ENCODE data around the gene GADD45G.

GRCh38 chr9:89625721-89626687 is 21.2 kb downstream of the GADD45G start:
- TF ChIP-seq POLR2A (IDR thresholded peaks at IDR 0.05; ENCODE audit: low read depth, low read length): no peak
- TF ChIP-seq CTCF (IDR thresholded peaks at IDR 0.05 in 2 of 3, conservative IDR thresholded peaks at IDR 0.05 in 1 of 3; ENCODE audit: control insufficient read depth in 2 of 3, extremely low read depth in 1 of 3, insufficient read depth in 1 of 3, low read depth in 3 of 3, low read length in 3 of 3): no peak
- TF ChIP-seq CBX5 (IDR thresholded peaks at IDR 0.05; ENCODE audit: low read depth): no peak
- TF ChIP-seq CREB1 (IDR thresholded peaks at IDR 0.05; ENCODE audit: low read depth): no peak
- TF ChIP-seq USF2 (IDR thresholded peaks at IDR 0.05; ENCODE audit: borderline replicate concordance, low read depth, low read length): no peak
- no peak for TF ChIP-seq E2F4 (IDR thresholded peaks at IDR 0.05; ENCODE audit: low read depth, low read length)
- TF ChIP-seq POLR2AphosphoS5 (IDR thresholded peaks at IDR 0.05; ENCODE audit: low read length): no peak

All from GM12878 (cell line).